Thymus (tissue), 11 donors: Measurements from ENCODE around the gene FEN1. TPM values are rescaled to one million over a fixed set of nuclear protein-coding genes. Genes with fewer than 3 reads are reported as not detected.
A peak's percentile ranks its signal among the peaks of the same experiment; 100 is the strongest.

Experiments
- DNase-seq, 9 donors: peaks; one replicate each; pipeline ENCODE4 v3.0.0-alpha.2; 2013; ENCODE audit warnings: low spot score in 9 of 9, low read depth in 6 of 9, missing footprints in 1 of 9
- H3K27ac ChIP-seq, 2 donors: one replicate each; pipeline ENCODE4 v1.5.1; 2013; ENCODE audit warnings: control low read depth in 1 of 2, low read depth in 1 of 2, low read length in 1 of 2, mild to moderate bottlenecking in 1 of 2, moderate library complexity in 1 of 2
- H3K27me3 ChIP-seq, 2 donors: one replicate each; pipeline ENCODE4 v1.5.1; 2013; ENCODE audit warnings: low read length in 1 of 2; ENCODE audit not compliant: control insufficient read depth in 2 of 2, insufficient read depth in 1 of 2
- H3K36me3 ChIP-seq, 2 donors: one replicate each; pipeline ENCODE4 v1.5.1; 2013; ENCODE audit warnings: low read length in 1 of 2, mild to moderate bottlenecking in 1 of 2, moderate library complexity in 1 of 2; ENCODE audit not compliant: control insufficient read depth in 2 of 2, insufficient read depth in 2 of 2
- H3K4me1 ChIP-seq, 2 donors: one replicate each; pipeline ENCODE4 v1.5.1; 2013; ENCODE audit warnings: low read length in 2 of 2; ENCODE audit not compliant: control insufficient read depth in 2 of 2, insufficient read depth in 2 of 2
- H3K4me3 ChIP-seq, 2 donors: one replicate each; pipeline ENCODE4 v1.5.1; 2013; ENCODE audit warnings: low read length in 2 of 2, control low read depth in 1 of 2, mild to moderate bottlenecking in 1 of 2
- H3K9me3 ChIP-seq, 2 donors: one replicate each; pipeline ENCODE4 v1.5.1; 2013; ENCODE audit warnings: low read length in 1 of 2, mild to moderate bottlenecking in 1 of 2; ENCODE audit not compliant: control insufficient read depth in 2 of 2, insufficient read depth in 1 of 2
- WGBS: extraction: QIAGEN DNeasy Blood & Tissue Kit; methylation state at CpG from one replicate; pipeline ENCODE4 v1.1.7; 2013; 5-methylcytosine and 5-hydroxymethylcytosine counted together
- polyA plus RNA-seq: library from polyadenylated mRNA; stranded (reverse); fragments of 200-250 nt; gene quantifications from one replicate; pipeline ENCODE4 v1.2.3, GENCODE V29; 2013
- total RNA-seq: library from RNA; stranded (reverse); fragments of 120-200 nt; gene quantifications from one replicate; pipeline ENCODE4 v1.2.4, GENCODE V29; 2013
- donor health status: healthy.

Gene FEN1
- total and polyA plus RNA-seq, 2 donors = 10.0 to 84.1 TPM

GRCh38 chr11:61783717-61784505 lies 8.8 kb upstream of the FEN1 start:
- H3K27me3 ChIP-seq = peaks cover 0 to 2% of the 10 kb centered on the region in 2 donors
- no peaks in the 10 kb centered on the region for H3K9me3 ChIP-seq
- no peak overlapping the region for H3K4me3 ChIP-seq
- no peak overlapping the region for H3K27ac ChIP-seq
- H3K36me3 ChIP-seq = peaks cover 38 to 39% of the 10 kb centered on the region in 2 donors
- no peaks in the 10 kb centered on the region for H3K4me1 ChIP-seq
- WGBS = 89% methylated on average over 13 of the region's 13 CpGs
- no peak for DNase-seq

GRCh38 chr11:61784506-61784805 lies 8.3 kb upstream of the FEN1 start:
- 92% methylated on average over 7 of the region's 7 CpGs for WGBS
- no peak for DNase-seq

GRCh38 chr11:61785837-61786402 lies 6.8 kb upstream of the FEN1 start:
- Histone ChIP-seq H3K27me3 (no peaks in the 10 kb centered on the region), H3K36me3 (peaks cover 53 to 57% of the 10 kb centered on the region in 2 donors), H3K4me3 (no peak overlapping the region), H3K27ac (no peak overlapping the region), H3K4me1 (no peaks in the 10 kb centered on the region), H3K9me3 (no peaks in the 10 kb centered on the region)
- WGBS = 97% methylated on average over 11 of the region's 11 CpGs
- DNase-seq = no peak

More at GRCh38 chr11:61784506-61784805, 8.3 kb upstream of the FEN1 start:
- H3K27me3 ChIP-seq = no peaks in the 10 kb centered on the region
- H3K4me1 ChIP-seq = no peaks in the 10 kb centered on the region
- peaks cover 44% of the 10 kb centered on the region in 2 donors for H3K36me3 ChIP-seq
- H3K4me3 ChIP-seq = no peak overlapping the region
- H3K27ac ChIP-seq = no peak overlapping the region
- no peaks in the 10 kb centered on the region for H3K9me3 ChIP-seq

GRCh38 chr11:61787928-61788491 lies 4.7 kb upstream of the FEN1 start:
- peaks cover 4 to 5% of the 10 kb centered on the region in 2 donors for H3K4me1 ChIP-seq
- H3K27me3 ChIP-seq = no peaks in the 10 kb centered on the region
- WGBS = 87% methylated on average over 9 of the region's 9 CpGs
- no peak overlapping the region for H3K4me3 ChIP-seq
- peak in 2 of 9 donors; percentile 18 to 23 for DNase-seq
- no peak overlapping the region for H3K27ac ChIP-seq
- H3K36me3 ChIP-seq = peaks cover 53 to 57% of the 10 kb centered on the region in 2 donors
- H3K9me3 ChIP-seq = no peaks in the 10 kb centered on the region

GRCh38 chr11:61791737-61792309 lies 888 bp upstream of the FEN1 start:
- no peaks in the 10 kb centered on the region for H3K9me3 ChIP-seq
- peak in 1 of 9 donors; percentile 7 for DNase-seq
- peaks cover 44 to 63% of the 10 kb centered on the region in 2 donors for H3K36me3 ChIP-seq
- H3K4me1 ChIP-seq = peaks cover 14 to 18% of the 10 kb centered on the region in 2 donors
- peak overlapping the region in 1 of 2 donors; percentile 94 for H3K27ac ChIP-seq
- H3K4me3 ChIP-seq = peak overlapping the region; percentile 82 to 87
- no peaks in the 10 kb centered on the region for H3K27me3 ChIP-seq
- WGBS = 10% methylated on average over 14 of the region's 14 CpGs

- peak overlapping the region; percentile 94 for H3K27ac ChIP-seq
- H3K4me3 ChIP-seq = peak overlapping the region; percentile 82 to 87
- no peaks in the 10 kb centered on the region for H3K9me3 ChIP-seq
- WGBS = 8% methylated on average over 29 of the region's 29 CpGs
- H3K36me3 ChIP-seq = peaks cover 30 to 56% of the 10 kb centered on the region in 2 donors
- DNase-seq = no peak
- H3K4me1 ChIP-seq = peaks cover 14 to 18% of the 10 kb centered on the region in 2 donors
- no peaks in the 10 kb centered on the region for H3K27me3 ChIP-seq
Measured at GRCh38 chr11:61793083-61793828, 545 bp downstream of the FEN1 start.

- H3K27me3 ChIP-seq = no peaks in the 10 kb centered on the region
- H3K27ac ChIP-seq = no peak overlapping the region
- WGBS = 73% methylated on average over 3 of the region's 3 CpGs
- DNase-seq = no peak
- peaks cover 14 to 18% of the 10 kb centered on the region in 2 donors for H3K4me1 ChIP-seq
- H3K36me3 ChIP-seq = peaks cover 27 to 56% of the 10 kb centered on the region in 2 donors
- peak overlapping the region; percentile 82 to 87 for H3K4me3 ChIP-seq
- H3K9me3 ChIP-seq = no peaks in the 10 kb centered on the region
Measured at GRCh38 chr11:61793829-61794204, 1.1 kb downstream of the FEN1 start.

GRCh38 chr11:61794579-61794978 lies 1.9 kb downstream of the FEN1 start:
- H3K27me3 ChIP-seq = no peaks in the 10 kb centered on the region
- 95% methylated on average over 4 of the region's 4 CpGs for WGBS

More at GRCh38 chr11:61794579-61794978, 1.9 kb downstream of the FEN1 start:
- Histone ChIP-seq H3K27ac (no peak overlapping the region), H3K9me3 (no peaks in the 10 kb centered on the region), H3K4me3 (no peak overlapping the region), H3K4me1 (peaks cover 14 to 18% of the 10 kb centered on the region in 2 donors), H3K36me3 (peaks cover 19 to 55% of the 10 kb centered on the region in 2 donors)
- DNase-seq = no peak
